Measurements from ENCODE around the gene ADGRG6. TPM values are rescaled to one million over a fixed set of nuclear protein-coding genes. Genes with fewer than 3 reads are reported as not detected.

The ADGRG6 gene
- total RNA-seq, 2 donors from 2014 or later = 0.74 to 1.5 TPM

DNA sequence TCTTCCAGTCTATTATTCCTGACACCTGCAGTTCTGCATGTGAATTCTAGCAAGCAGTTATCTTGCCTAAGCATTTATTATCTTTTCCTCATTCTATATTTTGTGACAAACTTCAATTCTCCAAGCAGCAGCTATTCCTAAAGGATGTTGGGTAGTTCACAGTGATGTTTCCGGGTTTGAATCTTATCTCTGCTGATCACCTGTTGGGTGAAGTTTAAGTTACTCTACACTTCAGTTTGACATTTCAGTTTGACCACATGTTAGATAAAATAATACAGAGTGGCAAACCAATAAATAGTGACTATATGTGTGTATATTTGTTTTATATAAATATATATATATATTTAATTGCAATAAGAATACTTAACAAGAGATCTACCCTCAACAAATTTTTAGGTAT is 168.6 kb downstream of the ADGRG6 start:
- Mint-ChIP-seq H3K27me3 (ENCODE audit: low read depth) (no peaks in the 10 kb centered on the region), H3K4me1 (ENCODE audit: low read depth) (peaks cover 7% of the 10 kb centered on the region), H3K27ac (no peak overlapping the region), H3K4me3 (no peak overlapping the region), H3K9me3 (peaks cover 0 to 2% of the 10 kb centered on the region in 2 donors), H3K36me3 (ENCODE audit: insufficient read depth in 2 of 2) (no peaks in the 10 kb centered on the region)
- DNase-seq (no peak), ATAC-seq (replicated peaks in 1 of 2) (no peak)

DNA sequence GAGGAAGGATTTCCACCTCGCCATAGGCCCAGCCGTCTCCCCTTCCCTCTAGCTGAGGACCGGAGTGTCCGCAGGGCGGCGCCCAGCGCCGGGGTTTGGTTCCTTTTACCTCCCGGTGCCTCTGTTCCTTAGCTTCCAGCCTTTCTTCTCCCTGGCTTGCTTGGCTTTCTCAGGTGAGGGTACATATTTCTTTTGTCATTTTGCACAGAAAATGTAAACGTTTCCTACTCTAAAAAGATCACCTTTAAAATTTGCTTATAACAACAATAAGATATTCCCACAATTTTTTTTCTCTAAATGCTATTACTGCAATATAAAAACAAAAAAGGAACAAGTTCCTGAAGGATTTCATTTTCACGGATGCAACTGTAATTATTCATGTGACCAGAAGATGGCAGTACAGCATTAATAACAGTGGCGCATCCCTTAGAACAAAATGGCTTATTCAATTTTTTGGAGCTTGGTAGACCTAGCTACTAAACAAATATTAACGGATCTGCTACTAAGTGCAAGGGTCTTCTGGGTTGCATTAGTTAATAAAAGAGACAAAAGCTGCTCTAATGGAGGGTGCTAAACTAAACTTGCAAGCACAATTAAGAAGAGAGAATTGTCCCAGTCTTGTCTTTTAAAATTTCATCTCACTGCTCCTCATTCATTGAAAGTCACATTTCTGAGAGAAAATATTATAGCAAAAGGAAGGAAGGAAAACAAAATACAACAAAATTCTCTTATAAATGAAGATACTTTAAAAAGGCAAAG is 172.9 kb downstream of the ADGRG6 start:
- H3K27me3 Mint-ChIP-seq (ENCODE audit: low read depth) = no peaks in the 10 kb centered on the region
- H3K4me1 Mint-ChIP-seq (ENCODE audit: low read depth) = peaks cover 7% of the 10 kb centered on the region
- peak in 1 of 2 donors; percentile 20 for DNase-seq
- H3K4me3 Mint-ChIP-seq = no peak overlapping the region
- H3K27ac Mint-ChIP-seq = no peak overlapping the region
- no peaks in the 10 kb centered on the region for H3K36me3 Mint-ChIP-seq (ENCODE audit: insufficient read depth in 2 of 2)
- ATAC-seq (replicated peaks in 1 of 2) = no peak
- peaks cover 0 to under 1% of the 10 kb centered on the region in 2 donors for H3K9me3 Mint-ChIP-seq

DNA sequence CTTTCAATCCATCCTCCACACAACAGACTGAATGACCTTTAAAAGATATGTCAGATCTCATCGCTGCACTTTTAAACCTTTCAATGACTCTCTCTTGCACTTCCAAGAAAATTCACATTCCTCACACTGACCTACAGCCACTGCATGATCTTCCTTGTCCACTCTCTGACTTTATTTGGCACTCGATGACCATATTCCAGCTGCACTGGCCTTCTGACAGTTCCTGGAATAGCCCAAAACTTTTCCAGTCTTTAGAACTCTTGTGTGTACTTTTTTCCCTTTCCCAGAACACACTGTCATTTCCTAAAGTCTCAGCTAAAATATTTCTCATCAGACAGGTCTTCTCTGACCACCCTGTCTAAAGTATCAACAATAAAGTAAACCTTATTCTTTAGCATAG is 174.6 kb downstream of the ADGRG6 start:
- H3K9me3 Mint-ChIP-seq = no peaks in the 10 kb centered on the region
- no peak overlapping the region for H3K4me3 Mint-ChIP-seq
- H3K27me3 Mint-ChIP-seq (ENCODE audit: low read depth) = no peaks in the 10 kb centered on the region
- ATAC-seq (replicated peaks in 1 of 2) (no peak), DNase-seq (no peak)
- no peak overlapping the region for H3K27ac Mint-ChIP-seq
- no peaks in the 10 kb centered on the region for H3K36me3 Mint-ChIP-seq (ENCODE audit: insufficient read depth in 2 of 2)
- H3K4me1 Mint-ChIP-seq (ENCODE audit: low read depth) = peaks cover 7% of the 10 kb centered on the region

DNA sequence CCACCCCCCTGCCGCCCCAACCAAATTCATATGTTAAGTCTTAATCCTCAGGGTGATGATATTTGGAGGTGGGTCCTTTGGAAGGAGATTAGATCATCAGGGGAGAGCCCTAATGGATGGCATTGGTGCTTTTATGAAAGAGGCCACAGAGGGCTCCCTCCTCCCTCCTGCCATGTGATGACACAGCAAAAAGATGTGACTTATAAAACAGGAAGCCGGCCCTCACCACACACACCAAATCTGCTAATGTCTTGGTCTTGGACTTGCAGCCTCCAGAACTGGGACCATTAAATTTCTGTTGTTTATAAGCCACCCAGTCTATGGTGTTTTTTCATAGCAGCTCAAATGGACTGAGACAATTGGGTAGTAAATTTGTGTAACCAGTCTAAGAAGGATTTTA is 176.3 kb downstream of the ADGRG6 start:
- no peaks in the 10 kb centered on the region for H3K9me3 Mint-ChIP-seq
- no peak for ATAC-seq (replicated peaks in 1 of 2)
- no peak overlapping the region for H3K4me3 Mint-ChIP-seq
- no peaks in the 10 kb centered on the region for H3K27me3 Mint-ChIP-seq (ENCODE audit: low read depth)
- DNase-seq = no peak
- H3K4me1 Mint-ChIP-seq (ENCODE audit: low read depth) = peaks cover 7% of the 10 kb centered on the region
- H3K36me3 Mint-ChIP-seq (ENCODE audit: insufficient read depth in 2 of 2) = no peaks in the 10 kb centered on the region
- no peak overlapping the region for H3K27ac Mint-ChIP-seq

DNA sequence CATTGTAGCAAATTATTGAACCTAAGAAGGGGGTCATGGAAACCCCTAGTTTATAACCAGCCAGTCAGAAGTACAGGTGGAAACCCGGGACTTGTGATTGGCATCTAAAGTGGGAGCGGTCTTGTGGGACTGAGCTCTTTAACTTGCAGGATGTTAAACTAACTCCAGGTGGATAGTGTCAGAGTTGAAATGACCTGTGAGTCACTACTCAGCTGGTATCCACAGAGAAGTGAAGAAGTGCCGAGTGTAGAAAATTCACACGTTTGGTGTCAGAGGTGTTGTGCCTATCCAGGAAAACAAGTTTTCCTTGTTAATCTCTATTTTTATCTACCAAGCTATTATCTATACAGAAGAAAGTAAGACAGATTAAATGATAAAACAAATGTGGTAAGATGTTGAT is 179.7 kb downstream of the ADGRG6 start:
- no peak overlapping the region for H3K4me3 Mint-ChIP-seq
- H3K27me3 Mint-ChIP-seq (ENCODE audit: low read depth) = no peaks in the 10 kb centered on the region
- H3K4me1 Mint-ChIP-seq (ENCODE audit: low read depth) = no peaks in the 10 kb centered on the region
- no peak overlapping the region for H3K27ac Mint-ChIP-seq
- H3K36me3 Mint-ChIP-seq (ENCODE audit: insufficient read depth in 2 of 2) = peaks cover 0 to 2% of the 10 kb centered on the region in 2 donors
- DNase-seq (no peak), ATAC-seq (replicated peaks in 1 of 2) (no peak)
- H3K9me3 Mint-ChIP-seq = peaks cover 4 to 8% of the 10 kb centered on the region in 2 donors

DNA sequence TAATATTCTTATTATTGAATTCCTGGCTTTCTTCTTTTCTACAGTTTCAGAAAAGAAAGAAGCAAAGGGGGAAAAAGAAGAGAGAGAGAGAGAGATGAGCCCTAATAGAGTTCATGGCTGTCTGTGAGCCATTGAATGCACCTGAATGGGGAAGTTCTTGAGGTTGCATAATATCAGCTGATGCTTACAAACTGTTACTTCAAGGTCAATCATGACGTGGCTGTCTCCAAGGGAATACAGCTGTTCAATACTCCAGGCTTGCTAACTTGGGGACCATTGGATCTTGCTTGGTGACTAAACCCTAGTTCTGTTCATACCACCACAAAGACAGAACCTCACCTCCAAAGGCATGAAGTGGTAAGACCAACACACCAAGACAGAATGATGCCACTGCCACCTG is 180.4 kb downstream of the ADGRG6 start:
- H3K9me3 Mint-ChIP-seq = peaks cover 4 to 8% of the 10 kb centered on the region in 2 donors
- no peak overlapping the region for H3K4me3 Mint-ChIP-seq
- no peak for ATAC-seq (replicated peaks in 1 of 2)
- DNase-seq = no peak
- H3K27ac Mint-ChIP-seq = no peak overlapping the region
- H3K4me1 Mint-ChIP-seq (ENCODE audit: low read depth) = no peaks in the 10 kb centered on the region
- H3K27me3 Mint-ChIP-seq (ENCODE audit: low read depth) = no peaks in the 10 kb centered on the region
- H3K36me3 Mint-ChIP-seq (ENCODE audit: insufficient read depth in 2 of 2) = peaks cover 0 to 2% of the 10 kb centered on the region in 2 donors

DNA sequence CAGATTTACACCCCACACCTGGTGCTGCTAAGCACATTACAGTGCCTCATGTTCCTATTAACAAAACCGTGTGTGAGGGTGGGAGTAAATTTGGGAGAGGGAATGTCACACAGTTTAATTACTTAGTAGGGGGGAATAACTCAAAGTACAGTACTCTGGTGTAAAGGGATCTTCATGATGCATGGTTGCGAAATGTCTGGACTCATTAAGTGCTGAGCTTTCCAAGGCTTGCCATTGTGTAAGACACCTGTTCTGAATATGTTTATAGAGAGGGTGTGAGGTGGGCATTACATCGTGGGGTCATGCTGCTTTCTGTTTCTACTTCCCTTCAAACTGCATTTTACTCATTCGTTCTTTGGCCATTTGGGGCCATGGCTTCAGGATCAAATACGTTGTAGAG is 181.2 kb downstream of the ADGRG6 start:
- ATAC-seq (replicated peaks in 1 of 2) (no peak), DNase-seq (no peak)
- H3K27ac Mint-ChIP-seq = no peak overlapping the region
- H3K9me3 Mint-ChIP-seq = peaks cover 4 to 8% of the 10 kb centered on the region in 2 donors
- H3K27me3 Mint-ChIP-seq (ENCODE audit: low read depth) = no peaks in the 10 kb centered on the region
- no peak overlapping the region for H3K4me3 Mint-ChIP-seq
- no peaks in the 10 kb centered on the region for H3K4me1 Mint-ChIP-seq (ENCODE audit: low read depth)
- H3K36me3 Mint-ChIP-seq (ENCODE audit: insufficient read depth in 2 of 2) = peaks cover 0 to 2% of the 10 kb centered on the region in 2 donors

DNA sequence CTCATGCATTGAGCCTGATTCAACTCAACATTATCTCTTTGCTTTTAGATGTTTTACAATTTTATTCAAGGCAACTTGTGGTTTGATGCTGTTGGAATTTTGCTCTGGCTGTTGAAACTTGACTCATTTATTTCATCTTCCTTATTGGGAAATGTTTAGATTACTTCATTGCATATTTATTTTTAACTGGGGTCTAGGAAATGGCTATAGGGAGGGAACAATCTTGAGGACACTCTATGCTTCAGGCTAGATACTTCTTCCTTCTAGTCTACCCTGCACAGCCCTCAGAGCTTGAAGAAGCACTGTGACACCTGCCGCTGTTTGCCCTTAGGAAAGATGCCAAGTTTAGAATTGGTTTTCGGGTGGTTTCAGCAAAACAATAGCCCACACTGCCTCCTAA is 183.4 kb downstream of the ADGRG6 start:
- Mint-ChIP-seq H3K27me3 (ENCODE audit: low read depth) (no peaks in the 10 kb centered on the region), H3K4me3 (no peak overlapping the region), H3K27ac (no peak overlapping the region), H3K9me3 (peaks cover 4 to 8% of the 10 kb centered on the region in 2 donors), H3K36me3 (ENCODE audit: insufficient read depth in 2 of 2) (peaks cover 0 to 2% of the 10 kb centered on the region in 2 donors), H3K4me1 (ENCODE audit: low read depth) (no peaks in the 10 kb centered on the region)
- no peak for ATAC-seq (replicated peaks in 1 of 2)
- DNase-seq = no peak

DNA sequence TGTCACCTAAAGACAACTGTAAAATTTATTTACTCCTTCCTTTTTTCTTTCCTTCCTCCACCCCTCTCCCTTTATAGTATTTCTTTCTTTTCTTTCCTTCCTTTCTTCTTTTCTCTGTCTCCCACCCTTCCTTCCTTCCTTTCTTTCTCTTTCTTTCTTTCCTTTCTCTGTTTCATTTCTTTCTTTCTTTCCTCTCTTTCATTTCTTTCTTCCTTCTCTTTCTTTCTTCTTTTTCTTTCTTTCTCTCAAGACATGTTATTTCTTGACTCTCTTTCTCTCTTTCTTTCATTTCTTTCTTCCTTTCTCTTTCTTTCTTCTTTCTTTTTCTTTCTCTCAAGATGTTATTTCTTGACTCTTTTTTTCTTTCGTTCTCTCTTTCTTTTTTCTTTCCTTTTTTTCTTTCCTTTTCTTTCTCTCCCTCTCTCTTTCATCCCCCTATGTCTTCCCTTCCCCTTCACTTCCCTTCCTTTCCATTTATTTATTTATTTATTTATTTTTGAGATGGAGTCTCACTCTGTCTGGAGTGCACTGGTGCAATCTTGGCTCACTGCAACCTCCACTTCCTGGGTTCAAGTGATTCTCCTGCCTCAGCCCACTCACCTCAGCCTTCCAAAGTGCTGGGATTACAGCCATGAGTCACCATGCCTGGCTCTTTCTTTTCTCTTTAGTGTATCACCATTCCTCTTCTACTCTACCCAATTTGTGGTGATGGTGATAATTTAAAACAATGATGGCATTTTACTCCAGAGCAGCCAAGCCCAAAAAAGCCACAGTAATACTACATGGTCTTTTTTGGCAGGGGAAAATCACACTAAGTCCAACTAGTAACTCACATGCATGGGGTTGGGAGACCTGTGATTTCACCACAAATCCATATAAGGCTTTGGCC is 188.2 kb downstream of the ADGRG6 start:
- no peaks in the 10 kb centered on the region for H3K27me3 Mint-ChIP-seq (ENCODE audit: low read depth)
- H3K27ac Mint-ChIP-seq = no peak overlapping the region
- H3K9me3 Mint-ChIP-seq = peaks cover 2 to 5% of the 10 kb centered on the region in 2 donors
- no peaks in the 10 kb centered on the region for H3K36me3 Mint-ChIP-seq (ENCODE audit: insufficient read depth in 2 of 2)
- DNase-seq (no peak), ATAC-seq (replicated peaks in 1 of 2) (no peak)
- no peaks in the 10 kb centered on the region for H3K4me1 Mint-ChIP-seq (ENCODE audit: low read depth)
- no peak overlapping the region for H3K4me3 Mint-ChIP-seq

Other genes starting within 250 kb of the ADGRG6 start
- gene GJE1, start 169.1 kb upstream of the ADGRG6 start, total RNA-seq = not detected
- not detected for gene NMBR, start 154.9 kb upstream of the ADGRG6 start, total RNA-seq
- gene VTA1, start 154.7 kb upstream of the ADGRG6 start, total RNA-seq = 10 to 100 TPM; 29.1 to 37.4 TPM

All from activated T-cell treated with anti-CD3 and anti-CD28 coated beads, Interleukin-2, amount 50 U/mL, for 72 hours (primary cell).